HepG2 (cell line): ENCODE results near the gene TOP1. TPM values are rescaled to one million over a fixed set of nuclear protein-coding genes. Genes with fewer than 3 reads are reported as not detected.

ENCODE experiments used
- CAMTA2 ChIP-seq: sonication (generic); formaldehyde crosslinking; IDR thresholded peaks from 2 replicates; pipeline ENCODE4 v1.4.0; 2020; ENCODE audit warnings: mild to moderate bottlenecking, missing genetic modification reagents, borderline replicate concordance
- HOMEZ ChIP-seq: IDR thresholded peaks from 2 replicates; pipeline ENCODE4 v1.6.1; 2016; ENCODE audit warnings: low read depth
- HOXD1 ChIP-seq: sonication (generic); formaldehyde crosslinking; IDR thresholded peaks from 2 replicates; pipeline ENCODE4 v1.5.0; 2020; ENCODE audit warnings: missing genetic modification reagents
- KDM5B ChIP-seq: sonication (generic); formaldehyde crosslinking; IDR thresholded peaks from 2 replicates; pipeline ENCODE4 v1.4.0; 2020; ENCODE audit warnings: missing genetic modification reagents, mild to moderate bottlenecking, borderline replicate concordance
- KLF16 ChIP-seq, 2 experiments: sonication (generic) in 1 of 2; formaldehyde crosslinking in 1 of 2; IDR thresholded peaks; 2 replicates each; pipeline versions ENCODE4 v1.6.1 to v1.8.0; 2016 to 2023; ENCODE audit warnings: missing genetic modification reagents in 2 of 2, missing compliant biosample characterization in 1 of 2
- NFE2L1 ChIP-seq: sonication (generic); formaldehyde crosslinking; IDR thresholded peaks from 2 replicates; pipeline ENCODE4 v1.4.0; 2020; ENCODE audit warnings: missing genetic modification reagents, mild to moderate bottlenecking, borderline replicate concordance
- POLR2AphosphoS5 ChIP-seq: IDR thresholded peaks from 2 replicates; pipeline ENCODE4 v1.6.1; 2012; ENCODE audit warnings: low read depth, low read length
- SMARCE1 ChIP-seq: fragments of 450-650 bp; IDR thresholded peaks from 2 replicates; pipeline ENCODE4 v1.6.1; 2017; ENCODE audit warnings: borderline replicate concordance
- SOX6 ChIP-seq, 2 experiments: fragments of 450-650 bp in 1 of 2; sonication (generic) in 1 of 2; formaldehyde crosslinking in 1 of 2; IDR thresholded peaks; 2 replicates each; pipeline versions ENCODE4 v1.4.0 to v1.6.1; 2017 to 2020; ENCODE audit warnings: antibody characterized with exemption in 1 of 2, mild to moderate bottlenecking in 1 of 2, missing genetic modification reagents in 1 of 2
- SRSF4 ChIP-seq: fragments of 200-400 bp; formaldehyde crosslinking; IDR thresholded peaks from one replicate; pipeline ENCODE4 v1.6.1; 2018; ENCODE audit warnings: mild to moderate bottlenecking, low read depth, low read length, moderate library complexity; ENCODE audit not compliant: poor library complexity, severe bottlenecking
- TIGD3 ChIP-seq: sonication (generic); formaldehyde crosslinking; IDR thresholded peaks from 2 replicates; pipeline ENCODE4 v1.5.1; 2020; ENCODE audit warnings: mild to moderate bottlenecking, missing genetic modification reagents, borderline replicate concordance
- ZHX2 ChIP-seq, 2 experiments: sonication (generic) in 1 of 2; formaldehyde crosslinking in 1 of 2; IDR thresholded peaks; 2 replicates each; pipeline versions ENCODE4 v1.6.1 to v1.9.0; 2014 to 2022; ENCODE audit warnings: antibody characterized with exemption in 1 of 2, borderline replicate concordance in 1 of 2, inconsistent platforms in 1 of 2, low read depth in 1 of 2, missing genetic modification reagents in 1 of 2
- ZMYM4 ChIP-seq: sonication (generic); formaldehyde crosslinking; IDR thresholded peaks from 2 replicates; pipeline ENCODE4 v1.8.1; 2023; ENCODE audit warnings: mild to moderate bottlenecking, missing genetic modification reagents
- ZNF317 ChIP-seq: sonication (generic); formaldehyde crosslinking; IDR thresholded peaks from 2 replicates; pipeline ENCODE4 v1.5.0; 2020; ENCODE audit warnings: mild to moderate bottlenecking, missing genetic modification reagents
- ZNF414 ChIP-seq: sonication (generic); formaldehyde crosslinking; IDR thresholded peaks from 2 replicates; pipeline ENCODE4 v1.5.0; 2020; ENCODE audit warnings: missing genetic modification reagents
- ZNF484 ChIP-seq: sonication (generic); formaldehyde crosslinking; IDR thresholded peaks from 2 replicates; pipeline ENCODE4 v1.5.1; 2020; ENCODE audit warnings: mild to moderate bottlenecking, low read depth, missing genetic modification reagents, borderline replicate concordance
- ZNF510 ChIP-seq: sonication (generic); formaldehyde crosslinking; IDR thresholded peaks from 2 replicates; pipeline ENCODE4 v1.4.0; 2020; ENCODE audit warnings: low read depth, mild to moderate bottlenecking, missing genetic modification reagents
- ZNF558 ChIP-seq: sonication (generic); formaldehyde crosslinking; IDR thresholded peaks from 2 replicates; pipeline ENCODE4 v1.9.0; 2022; ENCODE audit warnings: mild to moderate bottlenecking, missing genetic modification reagents, borderline replicate concordance
- polyA plus RNA-seq, 8 experiments: library from polyadenylated mRNA; depleted of rRNA in 3 of 8; stranded (reverse) in 7 of 8; unstranded in 1 of 8; fragments of >200 nt; fragmentation: Illumina TruSeq in 4 of 8; extraction: Trizol in 4 of 8; gene quantifications; 2 replicates each; pipeline versions ENCODE4 v1.2.1 to v1.2.3, GENCODE V29; 2011 to 2016; ENCODE audit warnings: low read depth in 4 of 8, missing spikeins in 1 of 8, mixed read lengths in 1 of 8; ENCODE audit not compliant: insufficient read depth in 1 of 8
- total RNA-seq, 5 experiments: library from RNA; depleted of rRNA; stranded (reverse); fragments of >200 nt; fragmentation: Illumina TruSeq; extraction: Trizol; gene quantifications; 2 replicates each; pipeline ENCODE4 v1.2.3, GENCODE V29; 2016; ENCODE audit warnings: low read depth in 1 of 5

TOP1 gene
- total and polyA plus RNA-seq, 2 of the 13 experiments (the other 11 are each of a cell fraction or from before 2014, with no cell fraction given) = 10.2 to 19.4 TPM

- TF ChIP-seq SRSF4 (no peak), SOX6 (IDR thresholded peaks at IDR 0.05) (no peak), SOX6 (CRISPR knock-in tag; IDR thresholded peaks at IDR 0.05) (peak; percentile 78), ZNF414 (peak; percentile 92; the same call in 1 of the 2 replicates), HOXD1 (CRISPR knock-in tag) (peak; percentile 93), ZNF317 (CRISPR knock-in tag) (peak; percentile 72; the same call in 1 of the 2 replicates), SMARCE1 (no peak), POLR2AphosphoS5 (peak; percentile 94), HOMEZ (peak; percentile 92), KDM5B (peak; percentile 95), ZNF484 (peak; percentile 68; the same call in 1 of the 2 replicates), ZNF510 (peak; percentile 69; the same call in 1 of the 2 replicates), ZHX2 (IDR thresholded peaks at IDR 0.05; ENCODE audit: low read depth) (no peak), ZHX2 (CRISPR knock-in tag; IDR thresholded peaks at IDR 0.05; ENCODE audit: borderline replicate concordance) (peak; percentile 85; the same call in 1 of the 2 replicates), NFE2L1 (CRISPR knock-in tag) (no peak), TIGD3 (peak; percentile 92), ZNF558 (peak; percentile 98; the same call in 1 of the 2 replicates), KLF16 (CRISPR knock-in tag; IDR thresholded peaks at IDR 0.05) (peak in 1 of 2 experiments; percentile 96; a peak in 2 of 4 replicates), ZMYM4 (CRISPR knock-in tag) (peak; percentile 97), CAMTA2 (CRISPR knock-in tag) (no peak; the same call in 1 of the 2 replicates)
Observed at GRCh38 chr20:41028359-41029149, at the start of gene TOP1 (continued).
